ENCODE measurements around the gene SHC2.
"Not testable (repeated sequence)": the region's sequence is repeated elsewhere in the genome, so short reads cannot be mapped to it uniquely, and the experiment has no call there.

SHC2 gene

GRCh38 chr19:384799-385169, 76.0 kb downstream of the SHC2 start:
- Histone ChIP-seq H3K27ac (ENCODE audit: low read depth, low read length) (no peak overlapping the region), H3F3A (ENCODE audit: control insufficient read depth, insufficient read depth) (peaks cover 9% of the 10 kb centered on the region), H3K27me3 (ENCODE audit: control insufficient read depth, low read length) (no peaks in the 10 kb centered on the region), H3K79me2 (ENCODE audit: control insufficient read depth, low read length) (no peaks in the 10 kb centered on the region), H3K4me2 (ENCODE audit: low read length) (no peak overlapping the region), H3K36me3 (ENCODE audit: control insufficient read depth, low read length) (no peaks in the 10 kb centered on the region), H3K4me3 (ENCODE audit: low read length) (no peak overlapping the region), H3K9me3 (ENCODE audit: control insufficient read depth, insufficient read depth, low read length) (peaks cover 30% of the 10 kb centered on the region), H3K9me2 (replicated peaks; ENCODE audit: control insufficient read depth, low read length) (no peaks in the 10 kb centered on the region), H3K4me1 (ENCODE audit: control insufficient read depth, low read length) (peaks cover 31% of the 10 kb centered on the region), H4K20me1 (ENCODE audit: control insufficient read depth, insufficient read depth, low read depth, low read length) (no peaks in the 10 kb centered on the region)
- no peak for TF ChIP-seq CTCF (IDR thresholded peaks at IDR 0.05; ENCODE audit: low read depth, low read length, poor library complexity, severe bottlenecking)
- no peak for TF ChIP-seq EZH2phosphoT487 (IDR thresholded peaks at IDR 0.05; ENCODE audit: borderline replicate concordance, low read length)

GRCh38 chr19:383922-384798, 76.7 kb downstream of the SHC2 start:
- H3K36me3 ChIP-seq (ENCODE audit: control insufficient read depth, low read length), result no peaks in the 10 kb centered on the region
- 0 out of 2 replicates have a peak overlapping the region, but pooled peaks have one; percentile 14 for H3K4me2 ChIP-seq (ENCODE audit: low read length)
- no peaks in the 10 kb centered on the region for H3K9me2 ChIP-seq (replicated peaks; ENCODE audit: control insufficient read depth, low read length)
- H3K4me1 ChIP-seq (ENCODE audit: control insufficient read depth, low read length), result peaks cover 31% of the 10 kb centered on the region
- no peak overlapping the region; the same call in 1 of the 2 replicates for H3K4me3 ChIP-seq (ENCODE audit: low read length)
- no peaks in the 10 kb centered on the region for H3K27me3 ChIP-seq (ENCODE audit: control insufficient read depth, low read length)
- H4K20me1 ChIP-seq (ENCODE audit: control insufficient read depth, insufficient read depth, low read depth, low read length), result no peaks in the 10 kb centered on the region
- H3F3A ChIP-seq (ENCODE audit: control insufficient read depth, insufficient read depth), result peaks cover 9% of the 10 kb centered on the region
- no peaks in the 10 kb centered on the region for H3K79me2 ChIP-seq (ENCODE audit: control insufficient read depth, low read length)
- no peak overlapping the region for H3K27ac ChIP-seq (ENCODE audit: low read depth, low read length)
- TF ChIP-seq CTCF (IDR thresholded peaks at IDR 0.05; ENCODE audit: low read depth, low read length, poor library complexity, severe bottlenecking), result no peak
- TF ChIP-seq EZH2phosphoT487 (IDR thresholded peaks at IDR 0.05; ENCODE audit: borderline replicate concordance, low read length), result no peak
- H3K9me3 ChIP-seq (ENCODE audit: control insufficient read depth, insufficient read depth, low read length), result peaks cover 28% of the 10 kb centered on the region

- Histone ChIP-seq H3K4me3 (ENCODE audit: low read length) (peak overlapping the region; percentile 63), H3F3A (ENCODE audit: control insufficient read depth, insufficient read depth) (peaks cover 9% of the 10 kb centered on the region), H4K20me1 (ENCODE audit: control insufficient read depth, insufficient read depth, low read depth, low read length) (no peaks in the 10 kb centered on the region), H3K27ac (ENCODE audit: low read depth, low read length) (peak overlapping the region; percentile 87), H3K9me2 (replicated peaks; ENCODE audit: control insufficient read depth, low read length) (no peaks in the 10 kb centered on the region), H3K4me2 (ENCODE audit: low read length) (peak overlapping the region; percentile 70), H3K9me3 (ENCODE audit: control insufficient read depth, insufficient read depth, low read length) (peaks cover 27% of the 10 kb centered on the region), H3K27me3 (ENCODE audit: control insufficient read depth, low read length) (no peaks in the 10 kb centered on the region), H3K36me3 (ENCODE audit: control insufficient read depth, low read length) (no peaks in the 10 kb centered on the region), H3K4me1 (ENCODE audit: control insufficient read depth, low read length) (peaks cover 31% of the 10 kb centered on the region), H3K79me2 (ENCODE audit: control insufficient read depth, low read length) (no peaks in the 10 kb centered on the region)
- TF ChIP-seq CTCF (IDR thresholded peaks at IDR 0.05; ENCODE audit: low read depth, low read length, poor library complexity, severe bottlenecking) (no peak), EZH2phosphoT487 (IDR thresholded peaks at IDR 0.05; ENCODE audit: borderline replicate concordance, low read length) (no peak)
These were observed 77.8 kb downstream of the SHC2 start for GRCh38 chr19:383040-383439.

- H3K79me2 ChIP-seq (ENCODE audit: control insufficient read depth, low read length); H4K20me1 ChIP-seq (ENCODE audit: control insufficient read depth, insufficient read depth, low read depth, low read length); H3K27me3 ChIP-seq (ENCODE audit: control insufficient read depth, low read length); H3K36me3 ChIP-seq (ENCODE audit: control insufficient read depth, low read length); H3F3A ChIP-seq (ENCODE audit: control insufficient read depth, insufficient read depth); H3K9me2 ChIP-seq (replicated peaks; ENCODE audit: control insufficient read depth, low read length): not testable (repeated sequence)
- peaks cover 27% of the 10 kb centered on the region for H3K9me3 ChIP-seq (ENCODE audit: control insufficient read depth, insufficient read depth, low read length)
- H3K4me2 ChIP-seq (ENCODE audit: low read length), result peak overlapping the region; percentile 70
- H3K4me1 ChIP-seq (ENCODE audit: control insufficient read depth, low read length), result peaks cover 31% of the 10 kb centered on the region
- peak overlapping the region; percentile 63 for H3K4me3 ChIP-seq (ENCODE audit: low read length)
- peak overlapping the region; percentile 87 for H3K27ac ChIP-seq (ENCODE audit: low read depth, low read length)
These were observed 78.3 kb downstream of the SHC2 start for GRCh38 chr19:382578-382977.

- peak overlapping the region; percentile 67 for H3K27ac ChIP-seq (ENCODE audit: low read depth, low read length)
- not testable (repeated sequence) for H3K4me3 ChIP-seq (ENCODE audit: low read length); H3F3A ChIP-seq (ENCODE audit: control insufficient read depth, insufficient read depth); H3K4me2 ChIP-seq (ENCODE audit: low read length); H3K9me2 ChIP-seq (replicated peaks; ENCODE audit: control insufficient read depth, low read length); H3K79me2 ChIP-seq (ENCODE audit: control insufficient read depth, low read length); H3K27me3 ChIP-seq (ENCODE audit: control insufficient read depth, low read length); H4K20me1 ChIP-seq (ENCODE audit: control insufficient read depth, insufficient read depth, low read depth, low read length); H3K36me3 ChIP-seq (ENCODE audit: control insufficient read depth, low read length)
- peaks cover 31% of the 10 kb centered on the region for H3K4me1 ChIP-seq (ENCODE audit: control insufficient read depth, low read length)
- H3K9me3 ChIP-seq (ENCODE audit: control insufficient read depth, insufficient read depth, low read length), result peaks cover 27% of the 10 kb centered on the region
These were observed 78.9 kb downstream of the SHC2 start for GRCh38 chr19:381901-382300.
